Measurements from ENCODE around the gene ESR2. TPM values are rescaled to one million over a fixed set of nuclear protein-coding genes. Genes with fewer than 3 reads are reported as not detected.
"Not testable (repeated sequence)": the region's sequence is repeated elsewhere in the genome, so short reads cannot be mapped to it uniquely, and the experiment has no call there.

ESR2 gene
- total RNA-seq, 1 donor from 2014 or later, result 0.30 TPM

DNA sequence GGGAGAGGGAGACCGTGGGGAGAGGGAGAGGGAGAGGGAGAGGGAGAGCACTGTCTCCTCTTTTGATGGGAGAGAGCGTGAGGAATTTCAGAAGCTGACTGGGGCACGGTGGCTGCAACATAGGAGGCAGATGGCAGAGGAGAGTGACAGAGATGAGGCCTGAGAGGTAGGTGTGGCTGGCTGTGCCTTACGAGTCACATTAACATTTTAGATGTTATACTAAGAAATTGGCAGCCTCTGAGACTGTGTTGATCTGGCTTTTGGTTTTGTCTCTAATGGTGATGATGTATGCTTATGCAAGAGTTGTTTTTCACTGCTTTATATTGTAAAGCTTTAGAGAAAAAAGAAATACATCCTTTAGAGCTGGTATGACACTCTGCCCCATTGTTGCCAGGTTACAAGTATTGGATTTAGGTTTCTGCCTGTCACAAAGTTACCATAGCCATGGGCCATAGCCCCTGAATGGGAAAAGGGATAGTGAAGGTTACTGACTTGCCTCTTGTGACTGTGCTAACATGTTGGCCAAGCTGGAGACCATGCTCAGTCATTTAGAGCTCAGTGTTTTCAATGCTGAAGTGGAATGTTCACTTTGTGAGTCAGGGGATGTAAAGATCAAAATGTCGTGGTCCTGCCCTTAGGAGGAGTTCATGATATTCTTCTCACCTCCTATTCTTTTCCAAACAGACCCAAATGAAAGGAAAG, 255.2 kb downstream of the ESR2 start:
- Histone ChIP-seq H3K9me3 (no peaks in the 10 kb centered on the region), H3K4me3 (no peak overlapping the region), H3K36me3 (no peaks in the 10 kb centered on the region), H3K27ac (no peak overlapping the region), H3K27me3 (ENCODE audit: low read depth) (no peaks in the 10 kb centered on the region), H3K4me1 (no peaks in the 10 kb centered on the region)
- intact Hi-C loops (cut with DNase I), result no loop called here
- TF ChIP-seq, protein P1, sequence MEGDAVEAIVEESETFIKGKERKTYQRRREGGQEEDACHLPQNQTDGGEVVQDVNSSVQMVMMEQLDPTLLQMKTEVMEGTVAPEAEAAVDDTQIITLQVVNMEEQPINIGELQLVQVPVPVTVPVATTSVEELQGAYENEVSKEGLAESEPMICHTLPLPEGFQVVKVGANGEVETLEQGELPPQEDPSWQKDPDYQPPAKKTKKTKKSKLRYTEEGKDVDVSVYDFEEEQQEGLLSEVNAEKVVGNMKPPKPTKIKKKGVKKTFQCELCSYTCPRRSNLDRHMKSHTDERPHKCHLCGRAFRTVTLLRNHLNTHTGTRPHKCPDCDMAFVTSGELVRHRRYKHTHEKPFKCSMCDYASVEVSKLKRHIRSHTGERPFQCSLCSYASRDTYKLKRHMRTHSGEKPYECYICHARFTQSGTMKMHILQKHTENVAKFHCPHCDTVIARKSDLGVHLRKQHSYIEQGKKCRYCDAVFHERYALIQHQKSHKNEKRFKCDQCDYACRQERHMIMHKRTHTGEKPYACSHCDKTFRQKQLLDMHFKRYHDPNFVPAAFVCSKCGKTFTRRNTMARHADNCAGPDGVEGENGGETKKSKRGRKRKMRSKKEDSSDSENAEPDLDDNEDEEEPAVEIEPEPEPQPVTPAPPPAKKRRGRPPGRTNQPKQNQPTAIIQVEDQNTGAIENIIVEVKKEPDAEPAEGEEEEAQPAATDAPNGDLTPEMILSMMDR (IDR thresholded peaks at IDR 0.05), result no peak
- no peak for ATAC-seq
- no peak for DNase-seq

DNA sequence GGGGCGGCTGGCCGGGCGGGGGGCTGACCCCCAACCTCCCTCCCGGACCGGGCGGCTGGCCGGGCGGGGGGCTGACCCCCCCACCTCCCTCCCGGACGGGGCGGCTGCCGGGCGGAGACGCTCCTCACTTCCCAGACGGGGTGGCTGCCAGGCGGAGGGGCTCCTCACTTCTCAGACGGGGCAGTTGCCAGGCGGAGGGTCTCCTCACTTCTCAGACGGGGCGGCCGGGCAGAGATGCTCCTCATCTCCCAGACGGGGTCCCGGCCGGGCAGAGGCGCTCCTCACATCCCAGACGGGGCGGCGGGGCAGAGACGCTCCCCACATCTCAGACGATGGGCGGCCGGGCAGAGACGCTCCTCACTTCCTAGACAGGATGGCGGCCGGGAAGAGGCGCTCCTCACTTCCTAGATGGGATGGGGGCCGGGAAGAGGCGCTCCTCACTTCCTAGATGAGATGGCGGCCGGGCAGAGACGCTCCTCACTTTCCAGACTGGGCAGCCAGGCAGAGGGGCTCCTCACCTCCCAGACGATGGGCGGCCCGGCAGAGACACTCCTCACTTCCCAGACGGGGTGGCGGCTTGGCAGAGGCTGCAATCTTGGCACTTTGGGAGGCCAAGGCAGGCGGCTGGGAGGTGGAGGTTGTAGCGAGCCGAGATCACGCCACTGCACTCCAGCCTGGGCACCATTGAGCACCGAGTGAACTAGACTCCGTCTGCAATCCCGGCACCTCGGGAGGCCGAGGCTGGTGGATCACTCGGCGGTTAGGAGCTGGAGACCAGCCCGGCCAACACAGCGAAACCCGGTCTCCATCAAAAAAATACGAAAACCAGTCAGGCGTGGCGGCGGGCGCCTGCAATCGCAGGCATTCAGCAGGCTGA, 256.1 kb downstream of the ESR2 start:
- H3K4me1 ChIP-seq; intact Hi-C loops (cut with DNase I); H3K27me3 ChIP-seq (ENCODE audit: low read depth); H3K36me3 ChIP-seq; H3K9me3 ChIP-seq; DNase-seq; H3K27ac ChIP-seq; H3K4me3 ChIP-seq; ATAC-seq: not testable (repeated sequence)

DNA sequence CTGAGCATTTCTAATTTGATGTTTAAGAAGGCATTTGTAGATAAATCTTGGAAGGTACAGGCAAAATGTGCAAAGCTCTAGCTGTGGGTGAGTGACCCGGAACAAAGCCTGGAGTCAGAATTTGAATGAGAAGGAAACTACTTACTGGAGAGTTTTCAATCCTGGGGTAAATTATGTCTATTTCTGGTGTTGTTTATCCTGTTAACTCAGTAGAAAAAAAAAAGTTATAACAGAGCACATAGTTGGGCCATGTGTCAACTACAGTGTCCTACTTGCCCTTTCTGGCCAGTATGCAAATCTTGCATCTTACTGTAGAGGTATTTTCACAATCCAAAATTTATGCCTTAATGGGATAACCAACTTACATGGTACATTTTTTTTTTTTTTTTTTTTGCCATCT, 259.0 kb downstream of the ESR2 start:
- no peak for ATAC-seq
- H3K4me1 ChIP-seq, result no peaks in the 10 kb centered on the region

More for the DNA sequence above, 259.0 kb downstream of the ESR2 start:
- TF ChIP-seq, protein P1 (IDR thresholded peaks at IDR 0.05), result no peak
- Histone ChIP-seq H3K9me3 (no peaks in the 10 kb centered on the region), H3K27me3 (ENCODE audit: low read depth) (no peaks in the 10 kb centered on the region), H3K4me3 (no peak overlapping the region), H3K36me3 (peaks cover 21% of the 10 kb centered on the region), H3K27ac (no peak overlapping the region)
- intact Hi-C loops (cut with DNase I), result no loop called here
- no peak for DNase-seq

Small RNA genes within 50 kb of the gene (microRNA-seq; reads per million reads assigned to microRNA genes)
- gene MIR548H1 (ENCODE audit: borderline number of aligned reads), result not detected

Other genes starting within 250 kb of the ESR2 start
- gene MTHFD1, start 94.0 kb upstream of the ESR2 start, total RNA-seq, result 46.3 TPM
- 4.8 TPM for gene AKAP5, start 171.1 kb upstream of the ESR2 start, total RNA-seq
- 14.9 TPM for gene ZBTB25, start 209.5 kb upstream of the ESR2 start, total RNA-seq
- gene ZBTB1, start 210.4 kb upstream of the ESR2 start, total RNA-seq, result 46.1 TPM
- 11.4 TPM for gene HSPA2, start 246.4 kb upstream of the ESR2 start, total RNA-seq